KOPT-K1 (cell line): ENCODE measurements around the gene DOK5.
"Not testable (repeated sequence)": the region's sequence is repeated elsewhere in the genome, so short reads cannot be mapped to it uniquely, and the experiment has no call there.

Experiments
- H3K27ac ChIP-seq: fragments of 200-600 bp; sonication (generic); 2 replicates; pipeline ENCODE4 v1.5.1; 2016; ENCODE audit warnings: antibody characterized with exemption, mild to moderate bottlenecking, low read depth, low read length; ENCODE audit not compliant: poor library complexity, severe bottlenecking
- H3K36me3 ChIP-seq: fragments of 200-600 bp; sonication (generic); 2 replicates; pipeline ENCODE4 v1.5.1; 2017; ENCODE audit warnings: antibody characterized with exemption, mild to moderate bottlenecking, low read length, moderate library complexity; ENCODE audit not compliant: insufficient read depth
- H3K9me3 ChIP-seq: fragments of 200-600 bp; sonication (generic); 2 replicates; pipeline ENCODE4 v1.5.1; 2017; ENCODE audit warnings: antibody characterized with exemption, low read length, mild to moderate bottlenecking; ENCODE audit not compliant: insufficient read depth, poor library complexity, severe bottlenecking

DOK5 gene

GRCh38 chr20:54479937-54480336, 4.5 kb downstream of the DOK5 start:
- H3K36me3 ChIP-seq, H3K27ac ChIP-seq, H3K9me3 ChIP-seq: not testable (repeated sequence)

DNA sequence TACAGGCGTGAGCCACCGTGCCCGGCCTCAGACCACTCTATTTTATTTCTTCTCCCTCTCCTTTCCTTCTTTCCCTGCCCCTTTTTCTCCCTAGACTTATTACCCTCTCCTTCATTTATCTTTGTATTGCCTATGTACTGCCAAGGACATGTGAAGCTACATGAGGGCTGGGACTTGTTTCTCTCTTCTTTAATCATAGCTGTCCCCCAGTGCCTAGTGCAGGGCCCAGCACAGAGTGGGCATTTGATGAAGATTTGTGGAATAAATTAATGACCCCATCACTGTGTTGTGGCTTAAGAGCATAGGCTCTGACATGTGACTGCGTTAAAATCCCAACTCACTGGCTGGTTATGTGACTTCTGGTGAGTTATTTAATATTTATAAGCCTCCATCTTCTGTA, 6.0 kb downstream of the DOK5 start:
- H3K27ac ChIP-seq: no peak overlapping the region
- no peaks in the 10 kb centered on the region for H3K36me3 ChIP-seq
- no peaks in the 10 kb centered on the region for H3K9me3 ChIP-seq

GRCh38 chr20:54485631-54486030, 10.2 kb downstream of the DOK5 start:
- Histone ChIP-seq H3K27ac (no peak overlapping the region), H3K9me3 (no peaks in the 10 kb centered on the region), H3K36me3 (no peaks in the 10 kb centered on the region)

GRCh38 chr20:54486585-54486984, 11.2 kb downstream of the DOK5 start:
- Histone ChIP-seq H3K27ac (no peak overlapping the region), H3K9me3 (no peaks in the 10 kb centered on the region), H3K36me3 (no peaks in the 10 kb centered on the region)

GRCh38 chr20:54488442-54488841, 13.0 kb downstream of the DOK5 start:
- H3K27ac ChIP-seq: no peak overlapping the region
- no peaks in the 10 kb centered on the region for H3K9me3 ChIP-seq
- no peaks in the 10 kb centered on the region for H3K36me3 ChIP-seq

DNA sequence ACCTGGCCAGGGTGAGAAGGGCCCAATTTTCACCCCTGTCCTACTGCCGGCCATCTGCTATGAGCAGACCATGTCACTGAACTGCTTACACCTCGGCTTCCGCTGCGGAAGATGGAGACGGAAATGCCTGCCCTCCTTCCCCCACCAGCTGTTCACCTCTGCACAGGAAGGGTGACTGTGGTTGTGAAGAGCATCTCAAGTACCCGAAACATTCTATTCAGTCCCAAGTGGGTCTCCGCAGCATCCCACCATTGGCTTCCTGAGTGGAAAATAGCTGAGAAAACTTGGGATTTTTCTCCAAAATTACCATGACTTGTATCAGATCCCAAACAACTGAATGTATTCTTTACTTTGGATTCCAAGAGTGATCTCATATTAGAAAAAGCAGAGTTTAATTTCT, 16.1 kb downstream of the DOK5 start:
- H3K9me3 ChIP-seq: no peaks in the 10 kb centered on the region
- no peaks in the 10 kb centered on the region for H3K36me3 ChIP-seq
- H3K27ac ChIP-seq: no peak overlapping the region

DNA sequence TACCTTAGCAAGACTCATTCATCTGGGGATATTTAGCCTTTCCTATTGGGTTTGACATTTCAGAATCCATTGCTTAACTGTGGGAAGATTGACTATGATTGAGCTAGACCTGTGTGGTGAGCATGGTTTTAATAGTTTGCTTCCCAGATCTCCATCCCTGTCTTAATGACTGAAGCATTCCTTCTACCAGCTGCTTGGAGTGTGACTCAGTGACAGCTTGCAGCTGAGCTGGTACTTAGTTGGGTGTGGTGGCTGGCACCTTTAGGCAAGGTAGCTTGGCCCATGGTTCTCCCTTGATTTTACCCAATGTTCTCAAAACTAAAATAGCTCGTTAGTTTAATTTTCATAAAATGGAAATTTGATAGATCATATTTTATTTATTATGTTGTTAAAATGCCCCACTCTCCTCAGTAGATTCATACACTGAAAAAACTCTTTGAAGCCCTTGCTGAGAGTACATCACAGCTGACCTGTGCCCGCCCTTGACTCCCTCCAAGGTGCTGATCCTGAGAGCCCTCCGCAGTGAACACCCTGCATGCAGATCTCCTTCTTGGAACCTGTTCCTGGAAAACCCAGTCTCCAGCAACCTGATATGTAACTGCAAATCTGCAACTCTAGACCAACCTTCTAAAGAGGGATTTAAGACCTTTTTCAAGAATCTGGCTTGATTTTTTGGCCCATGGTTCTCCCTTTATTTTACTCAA, 19.1 kb downstream of the DOK5 start:
- H3K36me3 ChIP-seq: no peaks in the 10 kb centered on the region
- H3K9me3 ChIP-seq: no peaks in the 10 kb centered on the region
- no peak overlapping the region for H3K27ac ChIP-seq

- Histone ChIP-seq H3K36me3 (no peaks in the 10 kb centered on the region), H3K9me3 (no peaks in the 10 kb centered on the region), H3K27ac (no peak overlapping the region)
Measured at GRCh38 chr20:54497931-54498718, 22.7 kb downstream of the DOK5 start.

DNA sequence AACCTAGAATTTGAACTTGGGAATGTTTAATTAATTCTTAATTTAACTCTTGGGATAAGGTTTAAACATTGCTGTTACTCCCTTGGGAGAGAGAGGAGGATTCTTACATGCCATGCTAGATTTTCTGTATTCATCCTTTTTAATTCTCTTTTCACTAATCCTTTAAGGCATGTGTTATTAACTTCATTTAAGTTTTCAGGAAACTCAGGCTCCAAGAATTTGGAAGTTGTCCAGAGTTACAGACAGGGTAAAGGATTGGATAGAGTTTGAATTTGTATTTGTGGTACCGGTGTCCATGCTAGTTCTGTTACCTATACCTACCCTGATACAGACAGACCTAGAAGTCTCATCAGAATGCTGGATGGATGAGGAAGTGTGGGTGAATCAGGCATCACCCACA, 23.7 kb downstream of the DOK5 start:
- Histone ChIP-seq H3K27ac (no peak overlapping the region), H3K36me3 (no peaks in the 10 kb centered on the region), H3K9me3 (no peaks in the 10 kb centered on the region)

DNA sequence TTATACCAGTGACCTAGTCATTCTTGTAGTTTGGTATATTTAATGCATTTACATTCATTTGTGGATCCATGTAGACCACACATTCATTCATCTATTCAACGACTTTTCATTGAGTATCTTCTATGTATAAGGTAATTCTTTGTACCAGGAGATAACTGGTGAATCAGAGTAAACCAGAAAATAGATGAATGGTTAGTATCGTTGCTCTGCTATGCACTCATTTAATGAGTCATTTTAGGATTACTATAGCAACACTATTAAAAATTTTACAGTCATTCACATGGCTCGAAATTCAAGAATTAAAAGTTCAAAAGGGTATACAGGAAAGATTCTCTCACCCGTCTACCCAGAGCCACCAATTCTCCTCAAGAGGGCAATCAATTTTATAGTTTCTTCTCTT, 26.8 kb downstream of the DOK5 start:
- no peak overlapping the region for H3K27ac ChIP-seq
- no peaks in the 10 kb centered on the region for H3K36me3 ChIP-seq
- no peaks in the 10 kb centered on the region for H3K9me3 ChIP-seq

DNA sequence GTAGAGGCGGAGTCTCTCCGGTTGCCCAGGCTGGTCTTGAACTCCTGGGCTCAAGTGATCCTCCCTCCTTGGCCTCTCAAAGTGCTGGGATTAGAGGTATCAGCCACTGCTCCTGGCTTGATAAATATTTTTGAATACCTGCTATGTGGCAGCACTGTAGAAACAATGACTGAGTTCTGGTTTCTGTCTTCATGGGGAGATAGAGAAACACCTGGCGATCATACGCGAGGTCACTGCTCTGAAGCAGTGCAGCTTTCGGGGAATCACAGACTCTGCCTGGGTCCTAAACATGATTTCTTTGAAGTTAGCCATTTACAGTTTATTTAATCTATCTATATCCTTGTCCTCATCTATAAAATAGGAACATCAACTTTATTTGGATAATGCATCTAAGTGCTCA, 31.2 kb downstream of the DOK5 start:
- Histone ChIP-seq H3K27ac (no peak overlapping the region), H3K9me3 (no peaks in the 10 kb centered on the region), H3K36me3 (no peaks in the 10 kb centered on the region)

DNA sequence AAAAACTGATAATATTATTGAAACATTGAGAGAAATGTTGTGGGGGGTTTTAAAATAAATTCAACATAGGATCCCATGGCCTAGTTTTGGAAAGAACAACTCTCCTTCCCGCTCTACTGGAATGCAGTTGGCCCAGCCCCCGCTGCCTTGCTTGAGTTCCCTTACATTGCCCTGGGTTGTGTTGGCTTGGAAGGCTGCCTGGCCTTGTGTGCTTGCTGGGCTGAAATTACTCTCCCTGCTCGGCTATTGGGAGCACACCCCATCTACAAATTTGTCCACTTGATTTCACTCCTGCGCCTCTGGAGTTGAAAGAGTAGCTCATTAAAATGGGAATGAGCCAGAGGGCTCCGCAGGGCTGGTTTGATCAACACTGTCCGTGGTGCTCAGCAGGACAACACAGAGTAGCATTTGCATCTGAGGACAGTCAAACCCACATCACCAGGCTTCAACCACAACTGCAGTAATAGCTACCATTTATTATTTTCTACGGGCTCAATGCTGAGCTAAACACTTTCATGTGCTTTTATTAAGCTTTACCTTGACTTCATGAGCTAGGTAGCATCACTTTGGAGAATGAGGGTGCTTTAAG, 35.2 kb downstream of the DOK5 start:
- H3K9me3 ChIP-seq: peaks cover 6% of the 10 kb centered on the region
- no peak overlapping the region for H3K27ac ChIP-seq
- H3K36me3 ChIP-seq: no peaks in the 10 kb centered on the region

DNA sequence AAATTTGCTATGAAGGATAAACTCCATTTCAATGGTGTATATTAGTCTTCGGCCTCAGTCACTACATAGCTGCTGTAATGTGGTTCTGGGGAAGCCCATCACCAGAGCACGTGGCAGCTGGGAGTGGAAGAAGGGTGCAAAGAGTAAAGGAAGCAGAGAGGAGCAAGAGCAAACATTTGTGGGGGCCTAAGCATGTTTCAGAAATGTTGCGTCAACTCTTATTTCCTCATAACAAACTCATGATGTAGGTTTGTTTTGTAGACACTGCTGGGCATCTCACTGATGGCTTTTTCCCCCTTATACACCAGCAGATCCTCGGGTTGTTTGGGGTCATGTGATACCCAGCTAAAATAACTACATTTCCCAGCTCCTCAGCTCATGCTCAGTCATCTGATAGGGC, 37.3 kb downstream of the DOK5 start:
- Histone ChIP-seq H3K27ac (no peak overlapping the region), H3K9me3 (peaks cover 6% of the 10 kb centered on the region), H3K36me3 (no peaks in the 10 kb centered on the region)

GRCh38 chr20:54514028-54514607, 38.7 kb downstream of the DOK5 start:
- H3K27ac ChIP-seq: no peak overlapping the region

GRCh38 chr20:54515793-54516628, 40.6 kb downstream of the DOK5 start:
- Histone ChIP-seq H3K27ac (no peak overlapping the region), H3K9me3 (peaks cover 6% of the 10 kb centered on the region), H3K36me3 (no peaks in the 10 kb centered on the region)

More at GRCh38 chr20:54514028-54514607, 38.7 kb downstream of the DOK5 start:
- Histone ChIP-seq H3K36me3 (no peaks in the 10 kb centered on the region), H3K9me3 (peaks cover 6% of the 10 kb centered on the region)
